Progenitor cell of endocrine pancreas (in vitro differentiated cells): Measurements from ENCODE around the gene VCX. TPM values are rescaled to one million over a fixed set of nuclear protein-coding genes. Genes with fewer than 3 reads are reported as not detected.
A peak's percentile ranks its signal among the peaks of the same experiment; 100 is the strongest.
"Not testable (repeated sequence)": the region's sequence is repeated elsewhere in the genome, so short reads cannot be mapped to it uniquely, and the experiment has no call there.

Source experiments
- DNase-seq: peaks from one replicate; pipeline ENCODE4 v3.0.0; 2021; ENCODE audit warnings: low spot score; ENCODE audit not compliant: unreplicated experiment
- H3K27ac Mint-ChIP-seq: 2 replicates; pipeline ENCODE4 v1.8.0; 2021; ENCODE audit warnings: mild to moderate bottlenecking, moderate library complexity, mixed read lengths
- H3K27me3 Mint-ChIP-seq: 2 replicates; pipeline ENCODE4 v1.8.0; 2021; ENCODE audit warnings: mixed read lengths
- H3K36me3 Mint-ChIP-seq: 2 replicates; pipeline ENCODE4 v1.8.0; 2022; ENCODE audit warnings: mixed read lengths; ENCODE audit not compliant: insufficient read depth
- H3K4me1 Mint-ChIP-seq: 2 replicates; pipeline ENCODE4 v1.8.0; 2021; ENCODE audit warnings: low read depth, mixed read lengths
- H3K4me3 Mint-ChIP-seq: 2 replicates; pipeline ENCODE4 v1.8.0; 2021; ENCODE audit warnings: low read depth, mild to moderate bottlenecking, moderate library complexity, mixed read lengths
- H3K9me3 Mint-ChIP-seq: 2 replicates; pipeline ENCODE4 v1.8.0; 2021; ENCODE audit warnings: low read depth, mixed read lengths
- CTCF ChIP-seq: fragments of 200-600 bp; sonication (generic); IDR thresholded peaks from one replicate; pipeline ENCODE4 v1.5.0; 2021; ENCODE audit warnings: antibody characterized with exemption, mild to moderate bottlenecking; ENCODE audit not compliant: unreplicated experiment
- long read RNA-seq: library from polyadenylated mRNA; unstranded; transcript quantifications from one replicate; pipeline ENCODE4 v2.0.0, GENCODE V29; 2020
- total RNA-seq: library from RNA; stranded (reverse); gene quantifications from 2 replicates; pipeline ENCODE4 v1.2.1, GENCODE V29; 2021

VCX gene
- not detected in 2 replicates for total RNA-seq
- long read RNA-seq, result 0 reads

- not testable (repeated sequence) for H3K36me3 Mint-ChIP-seq, DNase-seq, H3K4me1 Mint-ChIP-seq, H3K4me3 Mint-ChIP-seq, H3K27ac Mint-ChIP-seq, H3K27me3 Mint-ChIP-seq, H3K9me3 Mint-ChIP-seq
Observed at GRCh38 chrX:7842871-7843270, at the start of gene VCX. TSS of gene VCX (plus strand) at chrX:7843171. CDS start at chrX:7843204, 33 bp downstream.

- no peaks in the 10 kb centered on the region for H3K27me3 Mint-ChIP-seq
- H3K9me3 Mint-ChIP-seq, result peaks cover 13% of the 10 kb centered on the region
- no peaks in the 10 kb centered on the region for H3K36me3 Mint-ChIP-seq
Observed at GRCh38 chrX:7798327-7798726, 44.6 kb upstream of the VCX start.

GRCh38 chrX:7801711-7802110 is 41.3 kb upstream of the VCX start:
- Mint-ChIP-seq H3K27ac (no peak overlapping the region), H3K36me3 (no peaks in the 10 kb centered on the region), H3K27me3 (no peaks in the 10 kb centered on the region), H3K9me3 (peaks cover 13% of the 10 kb centered on the region), H3K4me1 (peaks cover 12% of the 10 kb centered on the region), H3K4me3 (no peak overlapping the region)
- TF ChIP-seq CTCF, result no peak
- no peak for DNase-seq

More at GRCh38 chrX:7798327-7798726, 44.6 kb upstream of the VCX start:
- Mint-ChIP-seq H3K27ac (no peak overlapping the region), H3K4me1 (peaks cover 10% of the 10 kb centered on the region), H3K4me3 (no peak overlapping the region)
- DNase-seq, result no peak
- no peak for TF ChIP-seq CTCF

GRCh38 chrX:7815166-7815805 is 27.7 kb upstream of the VCX start:
- DNase-seq, result no peak
- Mint-ChIP-seq H3K4me3 (no peak overlapping the region), H3K27ac (no peak overlapping the region), H3K4me1 (no peaks in the 10 kb centered on the region), H3K9me3 (peaks cover 10% of the 10 kb centered on the region), H3K27me3 (no peaks in the 10 kb centered on the region), H3K36me3 (peaks cover 5% of the 10 kb centered on the region)
- no peak for TF ChIP-seq CTCF

- TF ChIP-seq CTCF, result peak; percentile 31
- no peak overlapping the region for H3K27ac Mint-ChIP-seq
- DNase-seq, result no peak
- H3K4me1 Mint-ChIP-seq, result peaks cover under 1% of the 10 kb centered on the region
- no peaks in the 10 kb centered on the region for H3K36me3 Mint-ChIP-seq
- no peaks in the 10 kb centered on the region for H3K27me3 Mint-ChIP-seq
- no peak overlapping the region for H3K4me3 Mint-ChIP-seq
- H3K9me3 Mint-ChIP-seq, result no peaks in the 10 kb centered on the region
Observed at GRCh38 chrX:7828594-7828993, 14.4 kb upstream of the VCX start.
